Osteoblast (primary cell): Measurements from ENCODE around the gene OAS3. TPM values are rescaled to one million over a fixed set of nuclear protein-coding genes. Genes with fewer than 3 reads are reported as not detected.

ENCODE experiments used
- DNase-seq: peaks from one replicate; pipeline ENCODE4 v3.0.0; 2011; ENCODE audit warnings: low spot score, mixed read lengths; ENCODE audit not compliant: insufficient read length; ENCODE audit errors: missing footprints
- H2AFZ ChIP-seq: 2 replicates; pipeline ENCODE4 v1.6.0; 2011; ENCODE audit warnings: mild to moderate bottlenecking, low read length
- H3K27ac ChIP-seq: 2 replicates; pipeline ENCODE4 v1.5.1; 2011; ENCODE audit warnings: mild to moderate bottlenecking, low read depth, low read length, moderate library complexity
- H3K27me3 ChIP-seq: 2 replicates; pipeline ENCODE4 v1.6.0; 2012; ENCODE audit warnings: mild to moderate bottlenecking, control low read depth, inconsistent platforms, low read length, moderate library complexity; ENCODE audit not compliant: insufficient read depth
- H3K36me3 ChIP-seq: 2 replicates; pipeline ENCODE4 v1.5.1; 2011; ENCODE audit warnings: mild to moderate bottlenecking, low read length, control low read depth, moderate library complexity; ENCODE audit not compliant: insufficient read depth
- H3K4me1 ChIP-seq: 2 replicates; pipeline ENCODE4 v1.5.1; 2011; ENCODE audit warnings: mild to moderate bottlenecking, low read length, control low read depth, moderate library complexity; ENCODE audit not compliant: insufficient read depth
- H3K4me2 ChIP-seq: 2 replicates; pipeline ENCODE4 v1.6.0; 2011; ENCODE audit warnings: mild to moderate bottlenecking, low read length; ENCODE audit not compliant: insufficient read depth
- H3K4me3 ChIP-seq: fragments of 200-600 bp; sonication (generic); 3 replicates; pipeline ENCODE4 v1.5.1; 2012; ENCODE audit warnings: mild to moderate bottlenecking, low read length, inconsistent platforms; ENCODE audit not compliant: insufficient read depth
- H3K79me2 ChIP-seq: 2 replicates; pipeline ENCODE4 v1.6.0; 2012; ENCODE audit warnings: mild to moderate bottlenecking, low read length, control low read depth, inconsistent platforms; ENCODE audit not compliant: insufficient read depth
- H3K9me3 ChIP-seq: 2 replicates; pipeline ENCODE4 v1.5.1; 2011; ENCODE audit warnings: low read depth, low read length, control low read depth
- H4K20me1 ChIP-seq: 2 replicates; pipeline ENCODE4 v1.6.0; 2012; ENCODE audit warnings: mild to moderate bottlenecking, low read length, control low read depth; ENCODE audit not compliant: insufficient read depth
- total RNA-seq: library from RNA; depleted of rRNA; stranded (reverse); fragments of >200 nt; gene quantifications from 2 replicates; pipeline ENCODE4 v1.2.3, GENCODE V29; 2012
- TF ChIP-seq, protein P1 (sequence below): IDR thresholded peaks from 2 replicates; pipeline ENCODE4 v1.5.1; 2011; ENCODE audit warnings: mild to moderate bottlenecking, low read depth, low read length, moderate library complexity; ENCODE audit errors: extremely low read depth

Gene OAS3
- total RNA-seq, 1 donor: 6.9 TPM

DNA sequence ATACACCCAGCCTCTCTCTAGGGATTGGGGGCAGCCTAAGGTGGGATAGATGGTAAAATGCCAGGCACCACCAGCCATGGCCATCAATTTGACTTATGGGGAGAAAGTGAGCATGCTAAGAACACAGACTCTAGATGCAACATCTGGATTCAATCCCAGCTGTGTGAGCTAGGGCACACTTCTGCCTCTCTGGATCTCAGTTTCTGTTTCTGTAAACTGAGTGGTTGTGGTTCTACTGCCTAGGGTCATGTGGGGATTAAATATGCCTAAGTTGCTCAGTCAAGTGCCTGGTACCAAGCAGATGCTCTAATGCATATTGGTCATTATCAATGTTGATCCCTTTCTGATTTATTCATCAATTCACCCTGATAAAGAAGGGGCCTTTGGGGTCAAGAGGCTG, 44.1 kb upstream of the OAS3 start:
- no peaks in the 10 kb centered on the region for H3K4me1 ChIP-seq
- H3K9me3 ChIP-seq: no peaks in the 10 kb centered on the region
- no peak overlapping the region for H3K4me2 ChIP-seq
- H3K79me2 ChIP-seq: no peaks in the 10 kb centered on the region
- no peak for DNase-seq
- H2AFZ ChIP-seq: no peak overlapping the region
- no peaks in the 10 kb centered on the region for H3K36me3 ChIP-seq
- TF ChIP-seq, protein P1, sequence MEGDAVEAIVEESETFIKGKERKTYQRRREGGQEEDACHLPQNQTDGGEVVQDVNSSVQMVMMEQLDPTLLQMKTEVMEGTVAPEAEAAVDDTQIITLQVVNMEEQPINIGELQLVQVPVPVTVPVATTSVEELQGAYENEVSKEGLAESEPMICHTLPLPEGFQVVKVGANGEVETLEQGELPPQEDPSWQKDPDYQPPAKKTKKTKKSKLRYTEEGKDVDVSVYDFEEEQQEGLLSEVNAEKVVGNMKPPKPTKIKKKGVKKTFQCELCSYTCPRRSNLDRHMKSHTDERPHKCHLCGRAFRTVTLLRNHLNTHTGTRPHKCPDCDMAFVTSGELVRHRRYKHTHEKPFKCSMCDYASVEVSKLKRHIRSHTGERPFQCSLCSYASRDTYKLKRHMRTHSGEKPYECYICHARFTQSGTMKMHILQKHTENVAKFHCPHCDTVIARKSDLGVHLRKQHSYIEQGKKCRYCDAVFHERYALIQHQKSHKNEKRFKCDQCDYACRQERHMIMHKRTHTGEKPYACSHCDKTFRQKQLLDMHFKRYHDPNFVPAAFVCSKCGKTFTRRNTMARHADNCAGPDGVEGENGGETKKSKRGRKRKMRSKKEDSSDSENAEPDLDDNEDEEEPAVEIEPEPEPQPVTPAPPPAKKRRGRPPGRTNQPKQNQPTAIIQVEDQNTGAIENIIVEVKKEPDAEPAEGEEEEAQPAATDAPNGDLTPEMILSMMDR: no peak
- no peak overlapping the region for H3K4me3 ChIP-seq
- peaks cover 7% of the 10 kb centered on the region for H3K27me3 ChIP-seq
- no peaks in the 10 kb centered on the region for H4K20me1 ChIP-seq
- H3K27ac ChIP-seq: no peak overlapping the region

DNA sequence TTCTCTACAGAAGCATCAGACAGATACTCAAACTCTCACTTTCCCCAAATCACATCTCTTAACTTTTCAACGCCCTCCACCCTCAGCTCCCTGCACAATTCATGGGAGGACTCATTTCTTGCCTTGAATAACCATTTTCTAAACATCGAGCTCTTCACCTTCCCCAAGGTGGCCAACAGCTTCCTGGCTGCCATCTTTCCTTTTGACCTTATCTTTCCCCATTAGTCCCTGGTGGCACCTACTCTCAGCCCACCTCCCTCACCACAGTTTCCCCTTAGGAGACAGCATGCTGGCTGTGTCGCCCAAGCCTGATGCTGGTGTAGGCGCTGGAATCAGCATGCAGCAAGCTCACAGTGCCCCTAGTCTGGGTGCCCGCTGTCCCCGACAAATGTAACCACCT, 39.9 kb upstream of the OAS3 start:
- TF ChIP-seq, protein P1: no peak
- Histone ChIP-seq H3K27me3 (peaks cover 7% of the 10 kb centered on the region), H3K36me3 (no peaks in the 10 kb centered on the region)

DNA sequence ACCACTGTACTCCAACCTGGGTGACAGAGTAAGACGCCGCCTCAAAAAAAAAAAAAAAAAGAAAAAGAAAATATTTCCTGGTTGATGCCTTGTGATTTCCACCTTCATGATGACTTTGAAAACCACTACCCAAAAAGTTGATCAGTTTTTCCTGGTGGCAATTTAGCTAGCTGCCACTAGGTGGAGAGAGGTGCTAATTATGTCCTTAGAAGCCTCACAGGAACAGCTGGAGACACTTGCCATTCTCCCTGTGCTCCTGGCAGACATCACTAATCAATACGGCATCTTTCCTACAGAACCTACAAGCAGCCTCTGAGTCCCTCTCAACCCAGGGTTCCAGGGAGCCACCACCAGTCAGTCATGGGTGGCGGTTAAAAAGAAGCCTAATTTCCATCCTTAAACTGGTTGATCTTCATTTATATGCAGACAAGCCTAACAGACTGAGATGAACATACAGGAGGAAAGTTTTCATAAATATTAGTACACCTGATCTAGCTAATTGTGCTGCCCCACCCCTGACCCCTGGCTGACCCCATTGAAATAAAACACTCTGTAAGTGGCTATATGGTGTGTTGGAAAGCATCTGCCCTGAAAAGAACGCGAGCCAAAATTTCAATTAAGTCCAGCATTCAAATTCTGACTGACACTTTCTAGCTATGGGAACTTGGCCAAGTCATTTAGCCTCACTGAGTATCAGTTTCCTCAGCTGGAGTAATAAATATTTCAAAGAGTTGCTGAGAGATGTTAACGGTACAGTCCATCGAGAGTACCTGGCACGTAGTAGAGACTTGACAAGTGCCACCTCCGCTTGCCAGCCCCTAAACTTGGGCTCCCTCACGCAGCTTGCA, 37.8 kb upstream of the OAS3 start:
- Histone ChIP-seq H3K4me3 (no peak overlapping the region), H4K20me1 (no peaks in the 10 kb centered on the region), H3K4me2 (no peak overlapping the region), H3K9me3 (no peaks in the 10 kb centered on the region), H3K79me2 (no peaks in the 10 kb centered on the region), H2AFZ (no peak overlapping the region), H3K4me1 (peaks cover 11% of the 10 kb centered on the region), H3K36me3 (no peaks in the 10 kb centered on the region), H3K27me3 (peaks cover 7% of the 10 kb centered on the region), H3K27ac (no peak overlapping the region)
- TF ChIP-seq, protein P1: peak; percentile 69
- DNase-seq: no peak

More for the DNA sequence above, 39.9 kb upstream of the OAS3 start:
- H3K27ac ChIP-seq: no peak overlapping the region
- H2AFZ ChIP-seq: no peak overlapping the region
- H3K4me2 ChIP-seq: no peak overlapping the region
- no peaks in the 10 kb centered on the region for H4K20me1 ChIP-seq
- peak; percentile 43 for DNase-seq
- no peak overlapping the region for H3K4me3 ChIP-seq
- H3K4me1 ChIP-seq: no peaks in the 10 kb centered on the region
- no peaks in the 10 kb centered on the region for H3K79me2 ChIP-seq
- H3K9me3 ChIP-seq: no peaks in the 10 kb centered on the region

DNA sequence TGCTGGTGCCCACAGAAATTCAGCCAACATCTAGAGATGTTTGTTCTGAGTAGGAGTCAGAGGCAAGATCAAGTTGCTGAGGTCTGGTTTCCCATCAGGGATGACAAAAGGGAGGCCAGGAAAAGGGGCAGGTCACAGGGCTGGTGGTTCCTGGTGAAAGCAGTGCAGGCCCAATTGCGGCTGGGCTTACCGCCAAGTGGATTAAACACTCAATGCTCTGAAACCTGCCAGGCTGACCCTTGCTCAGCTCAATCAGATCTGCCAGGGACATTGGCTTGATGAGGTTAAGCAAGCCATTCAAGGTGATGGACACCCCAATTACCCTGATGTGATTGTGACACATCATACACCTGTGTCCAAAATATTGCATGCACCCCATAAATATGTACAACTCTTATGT, 37.0 kb upstream of the OAS3 start:
- Histone ChIP-seq H3K27me3 (peaks cover 7% of the 10 kb centered on the region), H4K20me1 (no peaks in the 10 kb centered on the region), H3K79me2 (no peaks in the 10 kb centered on the region), H3K36me3 (no peaks in the 10 kb centered on the region), H3K9me3 (no peaks in the 10 kb centered on the region), H3K27ac (no peak overlapping the region), H3K4me3 (no peak overlapping the region), H2AFZ (no peak overlapping the region), H3K4me1 (peaks cover 18% of the 10 kb centered on the region), H3K4me2 (no peak overlapping the region)
- TF ChIP-seq, protein P1: no peak
- no peak for DNase-seq
